Stomach smooth muscle (tissue), 2 donors: Measurements from ENCODE around the gene B3GALT5.

Experiments
- H3K27ac ChIP-seq: one replicate; pipeline ENCODE4 v1.7.0; 2013; ENCODE audit warnings: mild to moderate bottlenecking, low read length, inconsistent platforms
- H3K27me3 ChIP-seq, 2 donors: one replicate each; pipeline ENCODE4 v1.7.0; 2013; ENCODE audit warnings: low read length in 2 of 2; ENCODE audit not compliant: insufficient read depth in 2 of 2, control insufficient read depth in 1 of 2
- H3K36me3 ChIP-seq, 2 donors: one replicate each; pipeline ENCODE4 v1.7.0; 2013; ENCODE audit warnings: low read length in 2 of 2; ENCODE audit not compliant: control insufficient read depth in 2 of 2, insufficient read depth in 2 of 2
- H3K4me1 ChIP-seq: one replicate; pipeline ENCODE4 v1.7.0; 2013; ENCODE audit warnings: low read length; ENCODE audit not compliant: control insufficient read depth, insufficient read depth
- H3K4me3 ChIP-seq, 2 donors: one replicate each; pipeline ENCODE4 v1.7.0; 2013; ENCODE audit warnings: low read length in 2 of 2
- H3K9ac ChIP-seq, 2 donors: one replicate each; pipeline ENCODE4 v1.7.0; 2013; ENCODE audit warnings: low read length in 2 of 2, mild to moderate bottlenecking in 1 of 2
- H3K9me3 ChIP-seq, 2 donors: one replicate each; pipeline ENCODE4 v1.7.0; 2013; ENCODE audit warnings: low read length in 2 of 2; ENCODE audit not compliant: control insufficient read depth in 2 of 2
- donor health status: healthy.
- donor health status: Pancreatic carcinoma.

Gene B3GALT5

GRCh38 chr21:39604951-39605350 lies 7.8 kb upstream of the B3GALT5 start:
- Histone ChIP-seq H3K27ac (no peak overlapping the region), H3K9ac (no peak overlapping the region), H3K9me3 (no peaks in the 10 kb centered on the region), H3K27me3 (peaks cover 0 to 4% of the 10 kb centered on the region in 2 donors), H3K36me3 (no peaks in the 10 kb centered on the region), H3K4me1 (no peaks in the 10 kb centered on the region), H3K4me3 (no peak overlapping the region)

- Histone ChIP-seq H3K4me1 (peaks cover 4% of the 10 kb centered on the region), H3K9ac (no peak overlapping the region), H3K36me3 (no peaks in the 10 kb centered on the region), H3K9me3 (no peaks in the 10 kb centered on the region), H3K27ac (no peak overlapping the region), H3K27me3 (peaks cover 25 to 27% of the 10 kb centered on the region in 2 donors), H3K4me3 (no peak overlapping the region)
Measured at GRCh38 chr21:39610703-39611102, 2.0 kb upstream of the B3GALT5 start.

DNA sequence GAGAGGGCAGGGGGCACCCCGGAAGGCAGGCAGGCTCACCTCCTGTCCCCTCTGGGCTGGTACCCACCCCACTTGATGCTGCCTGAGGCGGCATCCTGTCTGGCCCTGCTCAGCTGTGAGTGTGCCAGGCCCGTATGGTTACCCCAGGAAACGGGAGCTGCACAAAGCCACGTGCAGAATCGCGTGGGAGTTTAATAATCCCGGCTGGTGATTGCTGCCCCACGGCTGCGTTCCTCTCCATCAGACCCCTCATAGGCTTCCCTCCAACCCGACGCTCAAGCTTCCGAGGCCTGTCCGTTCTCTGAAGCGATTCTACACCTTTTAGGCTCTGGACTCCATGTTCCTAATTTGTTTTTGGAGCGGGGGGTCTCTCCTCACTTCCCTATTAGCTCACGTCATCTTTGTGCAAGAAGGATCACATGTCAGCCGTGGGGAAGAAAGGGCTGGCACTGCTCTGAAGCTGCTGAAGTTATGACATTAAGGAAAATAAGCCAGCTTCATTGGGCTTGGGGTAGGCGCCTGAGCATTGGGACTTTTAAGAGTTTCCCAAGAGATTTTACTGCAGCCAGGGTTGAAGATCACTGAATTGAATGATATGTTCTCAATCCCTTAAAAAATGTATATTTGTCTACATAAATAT lies 1.1 kb upstream of the B3GALT5 start:
- no peaks in the 10 kb centered on the region for H3K36me3 ChIP-seq
- no peak overlapping the region for H3K4me3 ChIP-seq
- H3K9ac ChIP-seq = no peak overlapping the region
- peaks cover 25 to 27% of the 10 kb centered on the region in 2 donors for H3K27me3 ChIP-seq
- H3K4me1 ChIP-seq = peaks cover 4% of the 10 kb centered on the region
- H3K27ac ChIP-seq = no peak overlapping the region
- no peaks in the 10 kb centered on the region for H3K9me3 ChIP-seq

- H3K4me3 ChIP-seq = peak overlapping the region; percentile 45 to 57
- peaks cover 25 to 27% of the 10 kb centered on the region in 2 donors for H3K27me3 ChIP-seq
- no peak overlapping the region for H3K27ac ChIP-seq
- H3K36me3 ChIP-seq = no peaks in the 10 kb centered on the region
- H3K4me1 ChIP-seq = peaks cover 4% of the 10 kb centered on the region
- no peak overlapping the region for H3K9ac ChIP-seq
- H3K9me3 ChIP-seq = no peaks in the 10 kb centered on the region
Measured at GRCh38 chr21:39613041-39613934, 548 bp downstream of the B3GALT5 start.

DNA sequence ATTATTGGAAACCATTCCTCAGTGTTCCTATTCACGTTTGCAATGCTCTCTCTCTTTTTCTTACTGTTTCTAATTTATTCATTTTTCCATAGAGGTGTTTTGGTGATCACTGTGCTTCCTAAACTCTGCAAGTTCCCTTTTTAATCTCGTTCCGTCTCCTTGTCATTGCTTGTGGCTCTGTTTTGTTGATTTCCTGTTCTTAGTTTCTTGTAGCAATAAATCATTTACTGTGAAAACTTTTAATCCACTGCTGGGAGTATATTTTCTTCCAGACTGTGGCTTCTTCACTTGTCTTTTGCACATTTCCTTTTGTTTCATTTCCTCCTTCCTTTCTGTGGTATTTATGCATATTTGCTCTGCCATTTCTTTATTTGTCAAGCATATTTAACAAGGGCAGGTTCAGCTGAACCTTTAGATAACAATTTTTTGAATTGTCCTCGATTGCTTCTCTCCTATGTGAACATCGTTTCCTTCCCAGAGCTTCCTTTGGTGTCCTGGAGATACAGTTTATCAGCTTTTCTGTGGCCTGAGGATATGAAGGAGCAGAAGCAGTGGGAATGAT lies 3.6 kb downstream of the B3GALT5 start:
- Histone ChIP-seq H3K9me3 (no peaks in the 10 kb centered on the region), H3K4me1 (peaks cover 4% of the 10 kb centered on the region), H3K9ac (no peak overlapping the region), H3K27me3 (peaks cover 21 to 27% of the 10 kb centered on the region in 2 donors), H3K36me3 (no peaks in the 10 kb centered on the region), H3K27ac (no peak overlapping the region), H3K4me3 (no peak overlapping the region)

GRCh38 chr21:39620856-39621255 lies 8.1 kb downstream of the B3GALT5 start:
- H3K36me3 ChIP-seq = no peaks in the 10 kb centered on the region
- H3K27ac ChIP-seq = no peak overlapping the region
- H3K9ac ChIP-seq = no peak overlapping the region
- H3K9me3 ChIP-seq = no peaks in the 10 kb centered on the region
- H3K4me3 ChIP-seq = no peak overlapping the region
- no peaks in the 10 kb centered on the region for H3K4me1 ChIP-seq
- H3K27me3 ChIP-seq = no peaks in the 10 kb centered on the region

DNA sequence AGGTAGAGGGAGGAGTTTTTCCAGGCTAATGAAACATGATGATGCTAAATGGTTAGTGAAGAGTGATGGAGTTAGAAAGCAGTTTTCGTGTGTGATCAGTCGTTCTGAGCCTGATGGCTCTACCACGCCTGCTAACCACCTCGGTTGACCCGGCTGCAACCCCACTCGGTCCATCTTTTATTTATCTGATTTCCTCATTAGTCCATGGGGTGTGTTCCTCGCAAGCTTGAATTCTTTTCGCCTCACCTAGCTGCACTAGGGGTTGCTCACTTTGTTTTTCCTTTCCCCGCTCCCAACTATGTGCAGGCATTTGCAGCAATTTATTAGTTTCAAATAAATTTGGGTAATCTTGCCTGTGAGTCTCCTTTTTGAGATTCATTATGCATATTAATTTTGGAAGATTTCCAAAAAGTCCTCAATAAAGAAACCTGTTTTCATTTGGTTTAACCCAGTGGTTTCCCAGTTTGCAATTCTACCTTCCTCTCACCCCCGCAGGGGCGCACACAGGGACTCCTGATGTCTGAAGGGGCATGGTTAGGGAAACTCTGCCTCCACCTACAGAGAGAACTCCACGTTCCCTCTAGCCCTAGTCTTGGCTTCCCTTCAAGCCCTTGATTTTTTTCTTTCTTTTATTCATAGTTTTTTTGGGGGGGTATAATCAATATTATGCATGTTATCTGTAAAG lies 12.6 kb downstream of the B3GALT5 start:
- Histone ChIP-seq H3K36me3 (no peaks in the 10 kb centered on the region), H3K9ac (no peak overlapping the region), H3K4me3 (no peak overlapping the region), H3K27me3 (no peaks in the 10 kb centered on the region), H3K4me1 (no peaks in the 10 kb centered on the region), H3K27ac (no peak overlapping the region), H3K9me3 (no peaks in the 10 kb centered on the region)

- no peaks in the 10 kb centered on the region for H3K36me3 ChIP-seq
- H3K9me3 ChIP-seq = no peaks in the 10 kb centered on the region
- no peaks in the 10 kb centered on the region for H3K4me1 ChIP-seq
- no peak overlapping the region for H3K9ac ChIP-seq
- no peak overlapping the region for H3K27ac ChIP-seq
- H3K4me3 ChIP-seq = no peak overlapping the region
- H3K27me3 ChIP-seq = peaks cover 0 to 5% of the 10 kb centered on the region in 2 donors
Measured at GRCh38 chr21:39628385-39628784, 15.6 kb downstream of the B3GALT5 start.

DNA sequence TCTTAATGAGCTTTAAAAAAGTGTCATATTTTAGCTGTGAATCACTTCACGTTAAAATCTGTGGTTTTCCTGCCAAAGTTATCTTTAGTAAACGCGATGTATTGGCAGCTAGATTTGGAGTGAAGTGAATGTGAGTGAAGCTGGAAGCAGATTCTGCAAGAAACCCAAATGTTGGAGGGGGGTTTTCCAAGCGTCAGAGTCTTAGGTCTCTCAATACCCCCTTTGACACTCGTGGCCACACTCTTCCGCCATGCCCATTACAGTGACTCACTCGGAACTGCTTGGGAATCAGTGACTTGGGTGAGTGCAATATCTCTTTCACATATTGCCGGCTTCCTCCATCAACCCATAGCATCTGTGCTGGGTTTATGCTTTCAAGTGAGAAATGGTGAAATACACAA lies 17.5 kb downstream of the B3GALT5 start:
- no peak overlapping the region for H3K27ac ChIP-seq

GRCh38 chr21:39630827-39631226 lies 18.1 kb downstream of the B3GALT5 start:
- Histone ChIP-seq H3K27me3 (peaks cover 0 to 5% of the 10 kb centered on the region in 2 donors), H3K9ac (no peak overlapping the region), H3K36me3 (no peaks in the 10 kb centered on the region)

More for the DNA sequence above, 17.5 kb downstream of the B3GALT5 start:
- Histone ChIP-seq H3K4me1 (no peaks in the 10 kb centered on the region), H3K9me3 (no peaks in the 10 kb centered on the region), H3K4me3 (no peak overlapping the region), H3K36me3 (no peaks in the 10 kb centered on the region), H3K9ac (no peak overlapping the region), H3K27me3 (peaks cover 0 to 5% of the 10 kb centered on the region in 2 donors)

More at GRCh38 chr21:39630827-39631226, 18.1 kb downstream of the B3GALT5 start:
- H3K4me1 ChIP-seq = no peaks in the 10 kb centered on the region
- no peak overlapping the region for H3K27ac ChIP-seq
- H3K4me3 ChIP-seq = no peak overlapping the region
- no peaks in the 10 kb centered on the region for H3K9me3 ChIP-seq
